Activated T-cell treated with anti-CD3 and anti-CD28 coated beads for 1 hour (primary cell): Measurements from ENCODE around the gene RALGAPA2.

Experiments used
- DNase-seq: peaks from one replicate; pipeline ENCODE4 v3.0.0-alpha.2; 2020; ENCODE audit warnings: low read depth

RALGAPA2 gene

GRCh38 chr20:20399531-20400500, 312.6 kb downstream of the RALGAPA2 start:
- DNase-seq = no peak

- DNase-seq = no peak
Measured at GRCh38 chr20:20398123-20398522, 314.3 kb downstream of the RALGAPA2 start.

GRCh38 chr20:20396794-20397193, 315.6 kb downstream of the RALGAPA2 start:
- DNase-seq = no peak

GRCh38 chr20:20395903-20396568, 316.4 kb downstream of the RALGAPA2 start:
- DNase-seq = no peak

GRCh38 chr20:20395087-20395486, 317.4 kb downstream of the RALGAPA2 start:
- DNase-seq = no peak

- DNase-seq = no peak
Measured at GRCh38 chr20:20393207-20394120, 319.0 kb downstream of the RALGAPA2 start.

- DNase-seq = no peak
Measured at GRCh38 chr20:20391766-20392165, 320.7 kb downstream of the RALGAPA2 start.

- no peak for DNase-seq
Measured at GRCh38 chr20:20391115-20391514, 321.3 kb downstream of the RALGAPA2 start.

- DNase-seq = no peak
Measured at GRCh38 chr20:20390393-20390792, 322.1 kb downstream of the RALGAPA2 start.

- no peak for DNase-seq
Measured at GRCh38 chr20:20386192-20386591, 326.3 kb downstream of the RALGAPA2 start.

- DNase-seq = no peak
Measured at GRCh38 chr20:20375862-20376261, 336.6 kb downstream of the RALGAPA2 start.

- DNase-seq = no peak
Measured at GRCh38 chr20:20373091-20373571, 339.3 kb downstream of the RALGAPA2 start.

GRCh38 chr20:20371681-20372080, 340.8 kb downstream of the RALGAPA2 start:
- DNase-seq = no peak

- no peak for DNase-seq
Measured at GRCh38 chr20:20371083-20371482, 341.4 kb downstream of the RALGAPA2 start.

GRCh38 chr20:20370094-20370575, 342.3 kb downstream of the RALGAPA2 start:
- DNase-seq = no peak

- no peak for DNase-seq
Measured at GRCh38 chr20:20369250-20370093, 343.0 kb downstream of the RALGAPA2 start.

GRCh38 chr20:20368418-20369249, 343.8 kb downstream of the RALGAPA2 start:
- DNase-seq = no peak

GRCh38 chr20:20367575-20368417, 344.6 kb downstream of the RALGAPA2 start, which contains the start of gene INSM1:
TSS of gene INSM1 (plus strand) at chr20:20368104. CDS start at chr20:20368268, 164 bp downstream.
- no peak for DNase-seq
